Measurements from ENCODE around the gene CTBS. TPM values are rescaled to one million over a fixed set of nuclear protein-coding genes. Genes with fewer than 3 reads are reported as not detected.

Gene CTBS
- total RNA-seq, 1 experiment from 2014 or later: 5.4 TPM

- H3K36me3 Mint-ChIP-seq (ENCODE audit: insufficient read depth, unreplicated experiment): no peaks in the 10 kb centered on the region
- POLR2A ChIA-PET: no interaction called here
- H3K4me3 ChIP-seq (ENCODE audit: low read depth, low read length): no peak overlapping the region
- H3K4me1 Mint-ChIP-seq (ENCODE audit: low read depth, unreplicated experiment): no peaks in the 10 kb centered on the region
- CTCF ChIA-PET: no interaction called here
- H3K4me1 ChIP-seq: no peaks in the 10 kb centered on the region
- H3K27me3 ChIP-seq (replicated peaks; ENCODE audit: control insufficient read depth, insufficient read depth, low read length): no peaks in the 10 kb centered on the region
- peaks cover 4% of the 10 kb centered on the region; the same call in 1 of the 2 replicates for H3K9me3 ChIP-seq
- H3K36me3 ChIP-seq (ENCODE audit: control insufficient read depth, insufficient read depth, low read length): no peaks in the 10 kb centered on the region
- BruUV-seq (replicated peaks): no TSS peak
- no peaks in the 10 kb centered on the region for H3K27me3 Mint-ChIP-seq (ENCODE audit: insufficient read depth, unreplicated experiment)
- no peak for TF ChIP-seq CTCF (IDR thresholded peaks at IDR 0.05; ENCODE audit: insufficient read depth in 1 of 2, low read depth in 1 of 2, low read length in 1 of 2, severe bottlenecking in 1 of 2, unreplicated experiment in 1 of 2)
- H3K27ac Mint-ChIP-seq (ENCODE audit: unreplicated experiment): no peak overlapping the region
- DNase-seq: no peak
- intact Hi-C loops (cut with micrococcal nuclease; ENCODE audit: unreplicated experiment): no loop called here
- no peak overlapping the region for H3K4me3 Mint-ChIP-seq (ENCODE audit: unreplicated experiment)
- H3K9me3 Mint-ChIP-seq (ENCODE audit: unreplicated experiment): peaks cover 15% of the 10 kb centered on the region
Measured at GRCh38 chr1:84600796-84601195, 26.6 kb upstream of the CTBS start.

GRCh38 chr1:84598846-84599741 lies 24.9 kb upstream of the CTBS start:
- Histone ChIP-seq H3K27me3 (replicated peaks; ENCODE audit: control insufficient read depth, insufficient read depth, low read length) (no peaks in the 10 kb centered on the region), H3K36me3 (ENCODE audit: control insufficient read depth, insufficient read depth, low read length) (no peaks in the 10 kb centered on the region), H3K4me3 (ENCODE audit: low read depth, low read length) (no peak overlapping the region), H3K9me3 (no peaks in the 10 kb centered on the region), H3K4me1 (no peaks in the 10 kb centered on the region)
- no peak for TF ChIP-seq CTCF (IDR thresholded peaks at IDR 0.05; ENCODE audit: insufficient read depth in 1 of 2, low read depth in 1 of 2, low read length in 1 of 2, severe bottlenecking in 1 of 2, unreplicated experiment in 1 of 2)
- no peak for DNase-seq
- CTCF ChIA-PET: no interaction called here
- Mint-ChIP-seq H3K27ac (ENCODE audit: unreplicated experiment) (no peak overlapping the region), H3K27me3 (ENCODE audit: insufficient read depth, unreplicated experiment) (no peaks in the 10 kb centered on the region), H3K4me3 (ENCODE audit: unreplicated experiment) (no peak overlapping the region), H3K36me3 (ENCODE audit: insufficient read depth, unreplicated experiment) (no peaks in the 10 kb centered on the region), H3K9me3 (ENCODE audit: unreplicated experiment) (peaks cover 11% of the 10 kb centered on the region), H3K4me1 (ENCODE audit: low read depth, unreplicated experiment) (no peaks in the 10 kb centered on the region)
- POLR2A ChIA-PET: no interaction called here
- intact Hi-C loops (cut with micrococcal nuclease; ENCODE audit: unreplicated experiment): no loop called here
- BruUV-seq (replicated peaks): no TSS peak

- no peaks in the 10 kb centered on the region for H3K4me1 ChIP-seq
- CTCF ChIA-PET: no interaction called here
Measured at GRCh38 chr1:84598418-84598817, 24.2 kb upstream of the CTBS start.

More at GRCh38 chr1:84598418-84598817, 24.2 kb upstream of the CTBS start:
- H3K9me3 Mint-ChIP-seq (ENCODE audit: unreplicated experiment): peaks cover 11% of the 10 kb centered on the region
- POLR2A ChIA-PET: no interaction called here
- no TSS peak for BruUV-seq (replicated peaks)
- no peaks in the 10 kb centered on the region for H3K36me3 Mint-ChIP-seq (ENCODE audit: insufficient read depth, unreplicated experiment)
- no peak for TF ChIP-seq CTCF (IDR thresholded peaks at IDR 0.05; ENCODE audit: insufficient read depth in 1 of 2, low read depth in 1 of 2, low read length in 1 of 2, severe bottlenecking in 1 of 2, unreplicated experiment in 1 of 2)
- intact Hi-C loops (cut with micrococcal nuclease; ENCODE audit: unreplicated experiment): no loop called here
- Histone ChIP-seq H3K9me3 (no peaks in the 10 kb centered on the region), H3K36me3 (ENCODE audit: control insufficient read depth, insufficient read depth, low read length) (no peaks in the 10 kb centered on the region), H3K27me3 (replicated peaks; ENCODE audit: control insufficient read depth, insufficient read depth, low read length) (no peaks in the 10 kb centered on the region), H3K4me3 (ENCODE audit: low read depth, low read length) (no peak overlapping the region)
- H3K4me1 Mint-ChIP-seq (ENCODE audit: low read depth, unreplicated experiment): no peaks in the 10 kb centered on the region
- no peaks in the 10 kb centered on the region for H3K27me3 Mint-ChIP-seq (ENCODE audit: insufficient read depth, unreplicated experiment)
- no peak for DNase-seq
- no peak overlapping the region for H3K4me3 Mint-ChIP-seq (ENCODE audit: unreplicated experiment)
- H3K27ac Mint-ChIP-seq (ENCODE audit: unreplicated experiment): no peak overlapping the region

Measured in Caco-2 (cell line).